ENCODE data around the gene IDI2. TPM values are rescaled to one million over a fixed set of nuclear protein-coding genes. Genes with fewer than 3 reads are reported as not detected.

Gene IDI2
- total and polyA plus RNA-seq, 2 experiments from 2014 or later, result 0.29 to 0.33 TPM

- no peak overlapping the region for H3K4me2 ChIP-seq
- peaks cover 3% of the 10 kb centered on the region for H3K36me3 ChIP-seq (replicated peaks; ENCODE audit: insufficient read depth, low read depth)
Measured at GRCh38 chr10:992871-993270, 32.8 kb downstream of the IDI2 start.

DNA sequence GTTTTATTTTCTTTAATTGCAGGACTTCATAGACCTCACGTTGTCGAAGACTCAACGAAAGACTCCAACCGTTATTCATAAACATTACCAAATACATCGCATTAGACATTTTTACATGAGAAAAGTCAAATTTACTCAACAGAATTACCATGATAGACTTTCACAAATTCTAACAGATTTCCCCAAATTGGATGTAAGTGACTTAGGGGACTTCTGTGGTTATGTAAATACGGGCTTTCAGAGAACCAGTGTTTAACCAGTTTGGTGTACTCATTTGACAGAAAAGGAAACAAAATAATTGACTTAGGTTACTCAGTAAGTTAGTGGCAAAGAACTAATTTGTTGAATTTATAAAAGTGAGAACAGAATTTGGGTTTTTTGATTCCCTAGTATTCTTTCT, 33.2 kb downstream of the IDI2 start:
- no peak overlapping the region for H3K4me3 ChIP-seq
- peaks cover 3% of the 10 kb centered on the region for H3K36me3 ChIP-seq (replicated peaks; ENCODE audit: insufficient read depth, low read depth)
- H3K79me2 ChIP-seq, result peaks cover 70% of the 10 kb centered on the region
- no peak overlapping the region for H2AFZ ChIP-seq
- TF ChIP-seq EZH2phosphoT487 (IDR thresholded peaks at IDR 0.05; ENCODE audit: low read depth, severe bottlenecking, unreplicated experiment) (no peak), EZH2 (IDR thresholded peaks at IDR 0.05; ENCODE audit: borderline replicate concordance) (no peak)
- TF ChIP-seq, protein P1, sequence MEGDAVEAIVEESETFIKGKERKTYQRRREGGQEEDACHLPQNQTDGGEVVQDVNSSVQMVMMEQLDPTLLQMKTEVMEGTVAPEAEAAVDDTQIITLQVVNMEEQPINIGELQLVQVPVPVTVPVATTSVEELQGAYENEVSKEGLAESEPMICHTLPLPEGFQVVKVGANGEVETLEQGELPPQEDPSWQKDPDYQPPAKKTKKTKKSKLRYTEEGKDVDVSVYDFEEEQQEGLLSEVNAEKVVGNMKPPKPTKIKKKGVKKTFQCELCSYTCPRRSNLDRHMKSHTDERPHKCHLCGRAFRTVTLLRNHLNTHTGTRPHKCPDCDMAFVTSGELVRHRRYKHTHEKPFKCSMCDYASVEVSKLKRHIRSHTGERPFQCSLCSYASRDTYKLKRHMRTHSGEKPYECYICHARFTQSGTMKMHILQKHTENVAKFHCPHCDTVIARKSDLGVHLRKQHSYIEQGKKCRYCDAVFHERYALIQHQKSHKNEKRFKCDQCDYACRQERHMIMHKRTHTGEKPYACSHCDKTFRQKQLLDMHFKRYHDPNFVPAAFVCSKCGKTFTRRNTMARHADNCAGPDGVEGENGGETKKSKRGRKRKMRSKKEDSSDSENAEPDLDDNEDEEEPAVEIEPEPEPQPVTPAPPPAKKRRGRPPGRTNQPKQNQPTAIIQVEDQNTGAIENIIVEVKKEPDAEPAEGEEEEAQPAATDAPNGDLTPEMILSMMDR (IDR thresholded peaks at IDR 0.05; ENCODE audit: poor library complexity), result no peak
- DNase-seq (ENCODE audit: low spot score), result no peak
- H3K4me1 ChIP-seq (ENCODE audit: insufficient read depth), result peaks cover 10% of the 10 kb centered on the region
- H4K20me1 ChIP-seq (ENCODE audit: insufficient read depth, poor library complexity, severe bottlenecking), result peaks cover 16% of the 10 kb centered on the region
- no peaks in the 10 kb centered on the region for H3K27me3 ChIP-seq
- H3K27ac ChIP-seq, result no peak overlapping the region
- H3K9me3 ChIP-seq (ENCODE audit: low read depth), result no peaks in the 10 kb centered on the region
- H3K4me2 ChIP-seq, result no peak overlapping the region
- WGBS (ENCODE audit: low lambda C conversion rate, missing lambda C conversion rate), result 97% methylated on average over 6 of the region's 6 CpGs
- H3K9me2 ChIP-seq (replicated peaks; ENCODE audit: insufficient read depth), result no peaks in the 10 kb centered on the region

More at GRCh38 chr10:992871-993270, 32.8 kb downstream of the IDI2 start:
- no peak for DNase-seq (ENCODE audit: low spot score)
- Histone ChIP-seq H3K4me1 (ENCODE audit: insufficient read depth) (peaks cover 10% of the 10 kb centered on the region), H3K27me3 (no peaks in the 10 kb centered on the region), H3K27ac (no peak overlapping the region), H3K9me2 (replicated peaks; ENCODE audit: insufficient read depth) (no peaks in the 10 kb centered on the region), H3K9me3 (ENCODE audit: low read depth) (no peaks in the 10 kb centered on the region), H2AFZ (no peak overlapping the region), H3K79me2 (peaks cover 69% of the 10 kb centered on the region), H3K4me3 (no peak overlapping the region), H4K20me1 (ENCODE audit: insufficient read depth, poor library complexity, severe bottlenecking) (peaks cover 16% of the 10 kb centered on the region)
- TF ChIP-seq EZH2 (IDR thresholded peaks at IDR 0.05; ENCODE audit: borderline replicate concordance) (no peak), EZH2phosphoT487 (IDR thresholded peaks at IDR 0.05; ENCODE audit: low read depth, severe bottlenecking, unreplicated experiment) (no peak)
- TF ChIP-seq, protein P1 (IDR thresholded peaks at IDR 0.05; ENCODE audit: poor library complexity), result no peak

DNA sequence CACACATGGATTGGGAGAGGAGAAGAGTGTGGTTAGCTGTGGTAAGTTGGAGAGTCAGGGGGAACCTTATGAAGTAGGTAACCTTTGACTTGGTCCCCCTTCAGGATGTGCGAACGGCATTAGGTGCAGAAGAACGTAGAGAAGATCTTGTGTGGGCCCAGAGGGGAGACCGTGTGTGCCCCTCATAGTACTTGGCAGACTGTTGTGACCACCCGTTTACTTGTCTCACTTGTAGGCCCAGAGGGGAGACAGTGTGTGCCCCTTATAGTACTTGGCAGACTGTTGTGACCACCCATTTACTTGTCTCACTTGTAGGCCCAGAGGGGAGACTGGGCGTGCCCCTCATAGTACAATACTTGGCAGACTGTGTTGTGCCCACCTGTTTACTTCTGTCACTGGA, 34.9 kb downstream of the IDI2 start:
- Histone ChIP-seq H3K36me3 (replicated peaks; ENCODE audit: insufficient read depth, low read depth) (peaks cover 3% of the 10 kb centered on the region), H3K79me2 (peaks cover 70% of the 10 kb centered on the region), H3K4me2 (no peak overlapping the region), H3K9me3 (ENCODE audit: low read depth) (no peaks in the 10 kb centered on the region), H4K20me1 (ENCODE audit: insufficient read depth, poor library complexity, severe bottlenecking) (peaks cover 16% of the 10 kb centered on the region), H3K27ac (no peak overlapping the region), H3K27me3 (no peaks in the 10 kb centered on the region), H3K9me2 (replicated peaks; ENCODE audit: insufficient read depth) (no peaks in the 10 kb centered on the region), H3K4me3 (no peak overlapping the region), H2AFZ (no peak overlapping the region), H3K4me1 (ENCODE audit: insufficient read depth) (peaks cover 24% of the 10 kb centered on the region)
- TF ChIP-seq, protein P1 (IDR thresholded peaks at IDR 0.05; ENCODE audit: poor library complexity), result no peak
- TF ChIP-seq EZH2 (IDR thresholded peaks at IDR 0.05; ENCODE audit: borderline replicate concordance), result no peak
- WGBS (ENCODE audit: low lambda C conversion rate, missing lambda C conversion rate), result 95% methylated on average over 6 of the region's 6 CpGs
- DNase-seq (ENCODE audit: low spot score), result no peak
